Inferior parietal cortex (tissue), 1 donor: Measurements from ENCODE around the gene VAC14.
"Not testable (repeated sequence)": the region's sequence is repeated elsewhere in the genome, so short reads cannot be mapped to it uniquely, and the experiment has no call there.

Experiments
- DNase-seq: peaks from one replicate; pipeline ENCODE4 v3.0.0-alpha.2; 2016; ENCODE audit errors: extremely low spot score

VAC14 gene

GRCh38 chr16:70743791-70744190 is 57.2 kb downstream of the VAC14 start:
- DNase-seq, result no peak

- not testable (repeated sequence) for DNase-seq
Observed at GRCh38 chr16:70742967-70743366, 58.0 kb downstream of the VAC14 start.

- DNase-seq, result no peak
Observed at GRCh38 chr16:70741783-70742125, 59.2 kb downstream of the VAC14 start.

- no peak for DNase-seq
Observed at GRCh38 chr16:70740914-70741782, 59.8 kb downstream of the VAC14 start.

GRCh38 chr16:70740174-70740913 is 60.6 kb downstream of the VAC14 start:
- DNase-seq, result no peak

- no peak for DNase-seq
Observed at GRCh38 chr16:70739389-70739788, 61.6 kb downstream of the VAC14 start.

- no peak for DNase-seq
Observed at GRCh38 chr16:70738083-70738977, 62.6 kb downstream of the VAC14 start.

- DNase-seq, result no peak
Observed at GRCh38 chr16:70737377-70738082, 63.4 kb downstream of the VAC14 start.

- DNase-seq, result no peak
Observed at GRCh38 chr16:70736465-70737376, 64.2 kb downstream of the VAC14 start.

- no peak for DNase-seq
Observed at GRCh38 chr16:70735141-70735979, 65.6 kb downstream of the VAC14 start.

- DNase-seq, result no peak
Observed at GRCh38 chr16:70734522-70735095, 66.3 kb downstream of the VAC14 start.

GRCh38 chr16:70730944-70731343 is 70.0 kb downstream of the VAC14 start:
- DNase-seq, result no peak

- no peak for DNase-seq
Observed at GRCh38 chr16:70730031-70730430, 70.9 kb downstream of the VAC14 start.

- DNase-seq, result no peak
Observed at GRCh38 chr16:70729292-70729691, 71.7 kb downstream of the VAC14 start.

GRCh38 chr16:70728150-70728549 is 72.8 kb downstream of the VAC14 start:
- DNase-seq, result no peak

- DNase-seq, result no peak
Observed at GRCh38 chr16:70726892-70727361, 74.0 kb downstream of the VAC14 start.

GRCh38 chr16:70725912-70726828 is 74.8 kb downstream of the VAC14 start:
- peak; percentile 78 for DNase-seq
